Prostate gland (tissue), 2 donors: ENCODE measurements around the gene ATP10B.

Source experiments
- CTCF ChIP-seq, 4 experiments: fragments of 200-600 bp in 2 of 4; fragments of 450-650 bp in 2 of 4; sonication (generic) in 2 of 4; IDR thresholded peaks; 1 replicate in 3 of 4; 2 replicates in 1 of 4; pipeline ENCODE4 v1.5.1; 2016 to 2019; ENCODE audit warnings: antibody characterized with exemption in 4 of 4, mild to moderate bottlenecking in 2 of 4, moderate library complexity in 2 of 4
- POLR2A ChIP-seq: fragments of 450-650 bp; IDR thresholded peaks from one replicate; pipeline ENCODE4 v1.6.1; 2016; ENCODE audit warnings: antibody characterized with exemption, mild to moderate bottlenecking
- POLR2AphosphoS5 ChIP-seq: sonication (generic); formaldehyde crosslinking; IDR thresholded peaks from one replicate; pipeline ENCODE4 v1.6.1; 2017; ENCODE audit warnings: antibody characterized with exemption

- TF ChIP-seq POLR2A (no peak), CTCF (IDR thresholded peaks at IDR 0.05) (no peak), POLR2AphosphoS5 (no peak)
These were observed 249.3 kb downstream of the ATP10B start for GRCh38 chr5:160602744-160603143.
